ENCODE results near the gene FFAR1. TPM values are rescaled to one million over a fixed set of nuclear protein-coding genes. Genes with fewer than 3 reads are reported as not detected.

FFAR1 gene
- total RNA-seq, 1 experiment from 2014 or later: not detected

DNA sequence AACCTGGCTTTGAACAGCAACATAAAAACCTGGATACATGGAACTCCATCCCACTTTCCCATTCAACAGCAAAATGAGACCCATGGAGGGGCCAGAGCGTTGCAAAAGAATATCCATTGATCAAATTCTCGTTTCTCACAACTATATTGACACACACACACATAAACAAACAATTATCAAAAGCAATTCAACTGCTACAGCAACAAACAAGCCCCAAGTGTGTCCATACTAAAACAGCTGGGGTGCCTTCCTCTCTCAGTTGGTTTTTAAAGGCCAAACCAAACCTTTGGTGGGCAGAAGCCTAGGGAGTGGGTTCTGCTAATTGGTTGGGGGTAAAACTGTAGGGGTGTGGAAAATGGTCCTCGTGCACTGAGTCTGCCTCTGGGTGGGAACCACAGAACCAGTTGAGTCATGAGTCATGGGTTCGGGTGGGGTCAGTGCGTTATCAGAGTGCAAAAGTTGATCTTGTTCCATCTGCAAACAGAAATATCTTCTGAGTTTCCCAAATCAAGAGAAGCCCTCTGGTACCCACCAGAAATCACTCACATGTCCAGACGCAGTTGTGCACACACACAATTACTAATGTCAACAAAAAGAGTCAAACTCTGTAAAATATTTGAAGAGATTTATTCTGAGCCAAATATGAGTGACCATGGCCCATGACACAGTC, 41.6 kb downstream of the FFAR1 start:
- no peak for DNase-seq (ENCODE audit: low read depth)

DNA sequence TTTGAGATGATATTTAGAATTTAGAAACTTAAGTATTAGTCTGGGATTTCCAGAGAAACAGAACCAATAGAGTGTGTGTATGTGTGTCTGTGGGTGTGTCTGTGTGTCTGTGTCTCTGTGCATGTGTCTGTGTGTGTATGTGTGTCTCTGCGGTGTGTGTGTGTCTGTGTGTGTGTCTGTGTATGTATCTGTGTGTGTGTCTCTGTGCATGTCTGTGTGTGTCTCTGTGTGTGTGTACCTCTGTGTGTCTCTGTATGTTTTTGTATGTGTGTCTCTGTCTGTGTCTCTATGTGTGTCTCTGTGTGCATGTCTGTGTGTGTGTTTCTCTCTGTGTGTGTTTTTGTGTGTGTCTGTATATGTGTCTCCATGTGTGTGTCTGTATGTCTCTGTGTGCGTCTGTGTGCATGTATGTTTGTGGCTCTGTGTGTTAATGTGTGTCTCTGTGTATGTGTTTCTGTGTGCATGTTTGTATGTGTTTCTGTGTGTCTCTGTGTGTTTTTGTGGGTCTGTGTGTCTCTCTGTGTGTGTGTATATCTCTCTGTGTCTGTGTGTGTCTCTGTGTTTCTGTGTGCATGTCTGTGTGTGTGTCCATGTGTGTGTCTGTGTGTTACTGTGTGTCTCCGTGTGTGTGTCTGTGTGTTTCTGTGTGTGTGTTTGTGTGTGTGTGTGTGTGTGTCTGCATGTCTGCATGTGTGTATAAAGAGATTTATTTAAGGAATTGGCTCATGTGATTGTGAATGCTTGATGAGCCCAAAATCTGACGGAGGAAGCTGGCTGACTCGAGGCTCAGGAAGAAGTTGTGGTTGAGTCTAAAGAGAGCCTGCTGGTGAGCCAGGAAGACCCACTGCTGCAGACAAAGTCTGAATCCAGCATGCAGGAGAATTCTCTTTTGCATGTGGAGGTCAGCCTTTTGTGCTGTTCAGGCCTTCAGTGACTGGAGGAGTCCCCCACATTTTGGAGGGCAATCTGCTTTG, 45.3 kb downstream of the FFAR1 start:
- DNase-seq (ENCODE audit: low read depth): no peak

DNA sequence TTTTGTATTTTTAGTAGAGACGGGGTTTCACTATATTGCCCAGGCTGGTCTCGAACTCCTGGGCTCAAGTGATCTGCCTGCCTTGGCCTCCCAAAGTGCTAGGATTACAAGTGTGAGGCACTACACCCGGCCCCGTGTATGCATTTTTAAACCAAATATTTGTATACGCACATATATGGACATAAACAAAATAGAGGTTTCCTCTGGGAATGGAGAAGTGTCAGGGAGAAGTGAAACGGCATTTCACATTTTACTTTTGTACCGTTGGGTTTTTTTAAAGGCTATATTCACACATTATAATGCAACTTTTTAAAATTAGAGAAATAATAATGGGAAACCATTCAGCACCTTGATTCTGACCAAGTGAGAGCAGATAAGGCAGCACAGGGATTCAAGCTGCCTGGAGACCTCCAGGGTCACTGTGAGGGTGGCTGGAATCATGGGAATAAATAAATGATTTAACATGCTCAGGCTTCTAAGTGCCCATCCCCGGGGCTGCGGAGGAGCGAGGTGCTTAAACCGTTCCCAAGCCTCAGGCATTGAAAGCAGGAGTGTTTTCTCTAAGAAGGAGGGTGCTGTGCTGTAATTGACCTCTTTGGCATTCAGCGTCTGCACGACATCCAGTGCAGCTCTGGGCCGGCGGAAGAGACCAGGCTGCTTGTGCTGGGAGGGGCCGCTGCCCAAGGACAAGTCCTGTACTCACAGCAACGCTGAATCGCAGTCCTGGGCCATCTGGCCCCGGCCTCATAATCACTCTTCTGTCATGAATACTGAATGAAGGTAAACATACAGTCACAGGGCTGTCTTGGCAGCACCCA, 47.9 kb downstream of the FFAR1 start:
- no peak for DNase-seq (ENCODE audit: low read depth)

DNA sequence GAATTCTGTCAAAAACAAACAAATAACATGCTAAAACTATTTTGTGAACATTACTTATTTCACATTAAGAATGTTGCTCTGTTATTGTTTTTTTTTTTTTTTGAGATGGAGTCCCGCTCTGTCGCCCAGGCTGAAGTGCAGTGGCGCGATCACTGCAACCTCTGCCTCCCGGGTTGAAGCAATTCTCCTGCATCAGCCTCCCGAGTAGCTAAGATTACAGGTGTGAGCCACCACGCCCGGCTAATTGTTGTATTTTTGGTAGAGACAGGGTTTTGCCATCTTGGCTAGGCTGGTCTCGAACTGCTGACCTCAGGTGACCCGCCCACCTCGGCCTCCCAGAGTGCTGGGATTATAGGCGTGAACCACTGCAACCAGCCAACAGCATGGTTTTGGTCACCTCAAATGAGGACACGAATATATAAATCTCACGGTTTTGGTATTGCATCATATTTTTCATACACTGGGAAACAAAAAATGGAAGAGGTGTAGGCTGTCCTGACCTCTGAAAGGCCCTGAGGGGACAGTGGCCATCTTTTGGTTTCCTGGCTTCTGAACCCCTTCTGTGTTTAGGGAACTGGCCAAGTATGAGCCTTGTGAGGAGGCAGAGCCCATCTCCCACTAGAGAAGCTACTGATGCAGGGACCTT, 48.7 kb downstream of the FFAR1 start:
- DNase-seq (ENCODE audit: low read depth): no peak

DNA sequence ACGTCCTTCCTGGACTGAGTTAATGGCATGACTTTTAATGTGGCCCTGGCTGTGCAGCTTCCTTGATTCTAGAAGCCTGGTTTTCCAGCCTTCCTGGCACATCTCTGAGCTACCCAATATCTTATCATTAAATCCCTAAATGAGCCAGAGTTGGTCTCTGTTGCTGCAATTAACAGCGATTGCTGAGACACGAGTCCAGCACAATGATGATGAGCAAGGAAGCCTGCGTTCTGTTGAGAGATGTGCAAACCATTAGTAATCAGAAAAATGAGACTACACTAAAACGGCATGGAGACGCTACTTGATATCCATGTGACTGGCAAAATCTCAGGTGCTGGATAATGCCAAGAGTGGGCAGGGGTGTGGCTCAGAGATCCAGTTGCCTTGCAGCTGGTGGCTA, 49.4 kb downstream of the FFAR1 start:
- no peak for DNase-seq (ENCODE audit: low read depth)

Other genes with a start within 250 kb of the FFAR1 start
- 0.64 TPM in 1 of 2 replicates, not detected in the other for gene FXYD3, start 232.1 kb upstream of the FFAR1 start, total RNA-seq (2014; rRNA removed; shearing (Covaris generic))
- gene LGI4, start 212.8 kb upstream of the FFAR1 start, total RNA-seq (2014; rRNA removed; shearing (Covaris generic)): not detected in 2 replicates
- gene FXYD1, start 209.1 kb upstream of the FFAR1 start, total RNA-seq (2014; rRNA removed; shearing (Covaris generic)): not detected in 2 replicates
- gene FXYD7, start 204.6 kb upstream of the FFAR1 start, total RNA-seq (2014; rRNA removed; shearing (Covaris generic)): not detected in 2 replicates
- 183 and 256 TPM in 2 replicates for gene FXYD5, start 193.2 kb upstream of the FFAR1 start, total RNA-seq (2014; rRNA removed; shearing (Covaris generic))
- gene FAM187B, start 119.2 kb upstream of the FFAR1 start, total RNA-seq (2014; rRNA removed; shearing (Covaris generic)): not detected in 2 replicates
- gene LSR, start 98.9 kb upstream of the FFAR1 start, total RNA-seq (2014; rRNA removed; shearing (Covaris generic)): 0.07 TPM in 1 of 2 replicates, not detected in the other
- gene USF2, start 78.9 kb upstream of the FFAR1 start, total RNA-seq (2014; rRNA removed; shearing (Covaris generic)): 38.6 and 66.5 TPM in 2 replicates
- gene HAMP, start 65.4 kb upstream of the FFAR1 start, total RNA-seq (2014; rRNA removed; shearing (Covaris generic)): not detected in 2 replicates
- gene MAG, start 55.7 kb upstream of the FFAR1 start, total RNA-seq (2014; rRNA removed; shearing (Covaris generic)): not detected in 2 replicates
- 1.5 TPM in 1 of 2 replicates, not detected in the other for gene CD22, start 18.7 kb upstream of the FFAR1 start, total RNA-seq (2014; rRNA removed; shearing (Covaris generic))
- not detected in 2 replicates for gene FFAR3, start 10.6 kb downstream of the FFAR1 start, total RNA-seq (2014; rRNA removed; shearing (Covaris generic))
- not detected in 2 replicates for gene GPR42, start 23.2 kb downstream of the FFAR1 start, total RNA-seq (2014; rRNA removed; shearing (Covaris generic))
- gene FFAR2, start 100.4 kb downstream of the FFAR1 start, total RNA-seq (2014; rRNA removed; shearing (Covaris generic)): not detected in 2 replicates
- gene KRTDAP, start 142.6 kb downstream of the FFAR1 start, total RNA-seq (2014; rRNA removed; shearing (Covaris generic)): not detected in 2 replicates
- gene DMKN, start 165.7 kb downstream of the FFAR1 start, total RNA-seq (2014; rRNA removed; shearing (Covaris generic)): 6.7 and 34.4 TPM in 2 replicates
- 0.25 and 0.49 TPM in 2 replicates for gene SBSN, start 180.4 kb downstream of the FFAR1 start, total RNA-seq (2014; rRNA removed; shearing (Covaris generic))
- gene GAPDHS, start 185.6 kb downstream of the FFAR1 start, total RNA-seq (2014; rRNA removed; shearing (Covaris generic)): not detected in 2 replicates
- 106 and 116 TPM in 2 replicates for gene TMEM147, start 197.7 kb downstream of the FFAR1 start, total RNA-seq (2014; rRNA removed; shearing (Covaris generic))
- gene ATP4A, start 215.8 kb downstream of the FFAR1 start, total RNA-seq (2014; rRNA removed; shearing (Covaris generic)): not detected in 2 replicates
- not detected in 2 replicates for gene PMIS2, start 238.3 kb downstream of the FFAR1 start, total RNA-seq (2014; rRNA removed; shearing (Covaris generic))